OCI-LY1 (cell line): ENCODE data around the gene ZSWIM4.

ENCODE experiments used
- CTCF ChIP-seq: fragments of 200-600 bp; sonication (generic), shearing (Covaris generic); IDR thresholded peaks from 2 replicates; pipeline ENCODE4 v1.5.1; 2017; ENCODE audit warnings: mild to moderate bottlenecking, antibody characterized with exemption, low read length, moderate library complexity, mixed read lengths
- EZH2 ChIP-seq: fragments of 200-600 bp; sonication (generic), shearing (Covaris generic); IDR thresholded peaks from 2 replicates; pipeline ENCODE4 v1.8.0; 2017; ENCODE audit warnings: borderline replicate concordance, mixed run types, mild to moderate bottlenecking, antibody characterized with exemption, low read length, moderate library complexity, mixed read lengths

GRCh38 chr19:13799669-13800068 is 4.4 kb downstream of the ZSWIM4 start:
- TF ChIP-seq CTCF (no peak), EZH2 (no peak)
